Adrenal gland (tissue), 12 donors: ENCODE measurements around the gene PARP12. TPM values are rescaled to one million over a fixed set of nuclear protein-coding genes. Genes with fewer than 3 reads are reported as not detected.
A peak's percentile ranks its signal among the peaks of the same experiment; 100 is the strongest.

Source experiments
- DNase-seq, 7 donors: peaks; one replicate each; pipeline ENCODE4 v3.0.0-alpha.2; 2019 to 2020
- H3K27ac ChIP-seq, 5 donors: fragments of 200-600 bp; sonication (generic) in 4 of 5; 1 replicate in 3 of 5; 2 replicates in 2 of 5; pipeline versions ENCODE4 v1.5.1 to v1.8.0; 2016 to 2020; ENCODE audit warnings: mild to moderate bottlenecking in 1 of 5
- H3K27me3 ChIP-seq: fragments of 200-600 bp; 2 replicates; pipeline ENCODE4 v1.8.0; 2021
- H3K36me3 ChIP-seq, 2 donors: fragments of 200-600 bp; replicated peaks in 1 of 2; 1 replicate in 1 of 2; 2 replicates in 1 of 2; pipeline versions ENCODE4 v1.5.1 to v1.8.0; 2018 to 2022
- H3K4me1 ChIP-seq, 2 donors: fragments of 200-600 bp; replicated peaks in 1 of 2; 1 replicate in 1 of 2; 2 replicates in 1 of 2; pipeline versions ENCODE4 v1.5.1 to v1.8.0; 2018 to 2021
- H3K4me3 ChIP-seq, 4 donors: fragments of 200-600 bp; sonication (generic) in 3 of 4; one replicate each; pipeline ENCODE4 v1.5.1; 2016 to 2018
- H3K9me3 ChIP-seq, 3 donors: fragments of 200-600 bp; sonication (generic) in 1 of 3; replicated peaks in 1 of 3; 1 replicate in 2 of 3; 2 replicates in 1 of 3; pipeline versions ENCODE4 v1.5.1 to v1.8.0; 2016 to 2021
- POLR2A ChIP-seq, 2 donors: fragments of 450-650 bp; IDR thresholded peaks; one replicate each; pipeline ENCODE4 v1.6.1; 2017; ENCODE audit warnings: antibody characterized with exemption in 2 of 2, mild to moderate bottlenecking in 2 of 2, moderate library complexity in 1 of 2
- WGBS, 4 donors: extraction: QIAGEN DNeasy Blood & Tissue Kit in 2 of 4; methylation state at CpG; one replicate each; pipeline versions ENCODE4 v1.1.5 to v1.1.7; 2013 to 2017; 5-methylcytosine and 5-hydroxymethylcytosine counted together
- intact Hi-C, 2 donors: fragments of 100-400 bp; cut with DNase I; formaldehyde crosslinking; loops; one replicate each; pipeline versions ENCODE4 v1.14.1 to v1.15.0; 2022 to 2023
- polyA plus RNA-seq, 3 donors: library from polyadenylated mRNA; stranded (reverse); fragments of 200-250 nt in 2 of 3; fragments of 350-450 nt in 1 of 3; fragmentation: Illumina TruSeq in 1 of 3; extraction: RNeasy Lipid Tissue Mini Kit (QIAGEN cat#74804) in 1 of 3; gene quantifications; one replicate each; pipeline ENCODE4 v1.2.3, GENCODE V29; 2013 to 2014
- total RNA-seq, 9 donors: library from RNA; depleted of rRNA in 4 of 9; stranded (reverse); fragments of >200 nt in 4 of 9; fragments of 120-200 nt in 1 of 9; fragmentation: NEBNext Ultra II Directional in 1 of 9; extraction: Animal tissue kit (Norgen Biotek cat#: 25700) in 1 of 9; gene quantifications; one replicate each; pipeline versions ENCODE4 v1.1.0 to v1.2.4, GENCODE V29; 2013 to 2023
- TF ChIP-seq, protein P1 (sequence below), 6 experiments: fragments of 450-650 bp in 4 of 6; fragments of 200-600 bp in 2 of 6; sonication (generic) in 1 of 6; IDR thresholded peaks; 1 replicate in 5 of 6; 2 replicates in 1 of 6; pipeline versions ENCODE4 v1.5.1 to v1.8.0; 2016 to 2021; ENCODE audit warnings: antibody characterized with exemption in 6 of 6, mild to moderate bottlenecking in 2 of 6, moderate library complexity in 1 of 6
- donor health status: healthy with polysubstance abuse.
- donor health status: Bipolar disorder and iron deficiency.
- donor health status: DM: yes; HTN: yes; CAD: no.
- donor health status: DM: no; HTN: no; CAD: no.
- donor health status: DM: no; HTN: no; CAD: no.
- donor health status: DM: yes; HTN: yes; CAD: no.

PARP12 gene
- total and polyA plus RNA-seq, 12 donors, result 11.5 to 49.4 (median 24.1) TPM

- H3K4me1 ChIP-seq, result peaks cover 14% of the 10 kb centered on the region in 2 donors
- intact Hi-C loops, result no loop called here
- no peaks in the 10 kb centered on the region for H3K27me3 ChIP-seq
Measured at GRCh38 chr7:140051820-140052219, 10.9 kb downstream of the PARP12 start.

DNA sequence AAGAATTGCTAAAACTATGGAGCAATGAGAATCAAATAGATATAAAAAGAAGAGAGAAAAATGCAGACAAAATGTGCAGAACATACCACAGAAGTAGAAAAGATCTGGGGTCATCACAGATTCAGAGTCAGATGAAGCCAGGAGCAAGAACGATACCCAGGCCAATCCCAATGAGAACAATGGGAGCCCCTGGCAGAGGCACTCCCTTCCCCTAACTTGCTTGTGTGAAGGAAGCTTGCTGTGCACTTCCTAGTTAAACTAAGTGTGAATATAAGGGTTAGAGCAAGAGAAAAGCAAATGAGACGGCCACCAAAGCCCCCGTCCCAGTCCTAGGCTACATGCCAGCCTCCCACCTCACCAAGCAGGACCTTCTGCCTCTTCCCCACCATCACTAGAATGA lies 12.7 kb downstream of the PARP12 start:
- H3K4me3 ChIP-seq, result no peak overlapping the region
- DNase-seq, result no peak
- H3K27ac ChIP-seq, result peak overlapping the region in 1 of 5 donors; percentile 20
- intact Hi-C loops, result no loop called here
- no peaks in the 10 kb centered on the region for H3K36me3 ChIP-seq
- no peaks in the 10 kb centered on the region for H3K27me3 ChIP-seq
- TF ChIP-seq, protein P1, sequence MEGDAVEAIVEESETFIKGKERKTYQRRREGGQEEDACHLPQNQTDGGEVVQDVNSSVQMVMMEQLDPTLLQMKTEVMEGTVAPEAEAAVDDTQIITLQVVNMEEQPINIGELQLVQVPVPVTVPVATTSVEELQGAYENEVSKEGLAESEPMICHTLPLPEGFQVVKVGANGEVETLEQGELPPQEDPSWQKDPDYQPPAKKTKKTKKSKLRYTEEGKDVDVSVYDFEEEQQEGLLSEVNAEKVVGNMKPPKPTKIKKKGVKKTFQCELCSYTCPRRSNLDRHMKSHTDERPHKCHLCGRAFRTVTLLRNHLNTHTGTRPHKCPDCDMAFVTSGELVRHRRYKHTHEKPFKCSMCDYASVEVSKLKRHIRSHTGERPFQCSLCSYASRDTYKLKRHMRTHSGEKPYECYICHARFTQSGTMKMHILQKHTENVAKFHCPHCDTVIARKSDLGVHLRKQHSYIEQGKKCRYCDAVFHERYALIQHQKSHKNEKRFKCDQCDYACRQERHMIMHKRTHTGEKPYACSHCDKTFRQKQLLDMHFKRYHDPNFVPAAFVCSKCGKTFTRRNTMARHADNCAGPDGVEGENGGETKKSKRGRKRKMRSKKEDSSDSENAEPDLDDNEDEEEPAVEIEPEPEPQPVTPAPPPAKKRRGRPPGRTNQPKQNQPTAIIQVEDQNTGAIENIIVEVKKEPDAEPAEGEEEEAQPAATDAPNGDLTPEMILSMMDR (IDR thresholded peaks at IDR 0.05), result no peak
- TF ChIP-seq POLR2A (IDR thresholded peaks at IDR 0.05), result no peak
- no peaks in the 10 kb centered on the region for H3K9me3 ChIP-seq
- 80 to 91% (median 86%) methylated on average over 3 of the region's 3 CpGs for WGBS, 4 donors
- H3K4me1 ChIP-seq, result peaks cover 14 to 24% of the 10 kb centered on the region in 2 donors

More at GRCh38 chr7:140051820-140052219, 10.9 kb downstream of the PARP12 start:
- no peaks in the 10 kb centered on the region for H3K36me3 ChIP-seq
- H3K4me3 ChIP-seq, result no peak overlapping the region
- H3K27ac ChIP-seq, result no peak overlapping the region
- TF ChIP-seq POLR2A (IDR thresholded peaks at IDR 0.05), result no peak
- TF ChIP-seq, protein P1 (IDR thresholded peaks at IDR 0.05), result no peak
- DNase-seq, result no peak
- H3K9me3 ChIP-seq, result no peaks in the 10 kb centered on the region

GRCh38 chr7:140049339-140050024 lies 13.3 kb downstream of the PARP12 start:
- Histone ChIP-seq H3K36me3 (no peaks in the 10 kb centered on the region), H3K4me3 (no peak overlapping the region)
- 38 to 67% (median 52%) methylated on average over 4 to 5 of the region's 5 CpGs for WGBS, 4 donors

DNA sequence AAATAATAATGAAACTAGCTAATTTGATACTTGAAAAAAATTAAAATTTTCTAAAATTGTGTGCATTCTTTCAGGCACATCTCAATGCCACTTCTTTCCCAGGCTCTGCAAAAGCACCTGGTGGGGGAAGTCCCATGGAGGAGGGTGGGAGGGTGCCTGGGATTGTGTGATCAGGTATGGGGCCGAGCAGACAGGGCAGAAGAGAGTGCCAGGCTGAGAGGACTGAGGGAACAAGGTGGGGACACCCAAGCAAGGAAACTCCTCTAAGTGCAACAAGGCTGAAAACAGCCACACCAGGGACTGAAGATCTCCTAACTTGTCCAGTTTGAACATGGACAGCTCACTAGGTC lies 13.8 kb downstream of the PARP12 start:
- H3K36me3 ChIP-seq, result no peaks in the 10 kb centered on the region
- WGBS, 4 donors, result 25 to 76% (median 69%) methylated on average over 1 of the region's 1 CpG
- H3K4me1 ChIP-seq, result peaks cover 14 to 27% of the 10 kb centered on the region in 2 donors
- TF ChIP-seq, protein P1 (IDR thresholded peaks at IDR 0.05), result no peak
- TF ChIP-seq POLR2A (IDR thresholded peaks at IDR 0.05), result no peak
- H3K27ac ChIP-seq, result peak overlapping the region in 1 of 5 donors; percentile 42
- no peak overlapping the region for H3K4me3 ChIP-seq
- no peaks in the 10 kb centered on the region for H3K9me3 ChIP-seq
- no peaks in the 10 kb centered on the region for H3K27me3 ChIP-seq
- DNase-seq, result no peak
- intact Hi-C loops, result no loop called here

More at GRCh38 chr7:140049339-140050024, 13.3 kb downstream of the PARP12 start:
- Histone ChIP-seq H3K27me3 (no peaks in the 10 kb centered on the region), H3K9me3 (no peaks in the 10 kb centered on the region), H3K27ac (peak overlapping the region in 2 of 5 donors; percentile 20 to 42), H3K4me1 (peaks cover 14 to 27% of the 10 kb centered on the region in 2 donors)
- peak in 2 of 7 donors; percentile 33 to 38 for DNase-seq
- TF ChIP-seq POLR2A (IDR thresholded peaks at IDR 0.05), result no peak
- TF ChIP-seq, protein P1 (IDR thresholded peaks at IDR 0.05), result no peak
- intact Hi-C loops, result no loop called here
